OCI-LY7 (cell line): ENCODE results near the gene PPIP5K2. TPM values are rescaled to one million over a fixed set of nuclear protein-coding genes. Genes with fewer than 3 reads are reported as not detected.

Source experiments
- BruUV-seq: library from RNA; stranded (reverse); fragments of 400-500 nt; replicated peaks from 2 replicates; lab custom pipeline; 2021; lab: Mats Ljungman, UMichigan
- CTCF ChIA-PET: fragments of 300-600 bp; sonication (Branson Sonifier 250); formaldehyde crosslinking; loops from one replicate; lab custom pipeline; 2022; ENCODE audit warnings: antibody characterized with exemption; ENCODE audit not compliant: unreplicated experiment; lab: Charles Lee
- POLR2A ChIA-PET: fragments of 300-600 bp; sonication (Branson Sonifier 250); formaldehyde crosslinking; loops from one replicate; lab custom pipeline; 2022; ENCODE audit warnings: antibody characterized with exemption; lab: Charles Lee
- DNase-seq: peaks from one replicate; pipeline ENCODE4 v3.0.0-alpha.2; 2015; ENCODE audit warnings: low spot score
- H2AFZ ChIP-seq: fragments of 200-600 bp; sonication (generic), shearing (Covaris generic); 2 replicates; pipeline ENCODE4 v1.6.1; 2014; ENCODE audit warnings: mild to moderate bottlenecking, antibody characterized with exemption, low read length, moderate library complexity
- H3K27ac ChIP-seq: fragments of 200-600 bp; sonication (generic); 2 replicates; pipeline ENCODE4 v1.5.1; 2014; ENCODE audit warnings: mixed run types, low read depth, mild to moderate bottlenecking, moderate library complexity, low read length, inconsistent platforms; ENCODE audit not compliant: poor library complexity, severe bottlenecking
- H3K36me3 ChIP-seq: fragments of 200-600 bp; sonication (generic); 2 replicates; pipeline ENCODE4 v1.6.1; 2014; ENCODE audit warnings: mild to moderate bottlenecking, antibody characterized with exemption, low read length, moderate library complexity, mixed read lengths; ENCODE audit not compliant: insufficient read depth
- H3K4me1 ChIP-seq: fragments of 200-600 bp; sonication (generic); 2 replicates; pipeline ENCODE4 v1.5.1; 2014; ENCODE audit warnings: mild to moderate bottlenecking, low read length; ENCODE audit not compliant: insufficient read depth, poor library complexity, severe bottlenecking
- H3K4me2 ChIP-seq: fragments of 200-600 bp; sonication (generic); 2 replicates; pipeline ENCODE4 v1.6.1; 2014; ENCODE audit warnings: mild to moderate bottlenecking, low read length
- H3K4me3 ChIP-seq: fragments of 200-600 bp; sonication (generic); 2 replicates; pipeline ENCODE4 v1.5.1; 2014; ENCODE audit warnings: mild to moderate bottlenecking, low read depth, low read length; ENCODE audit not compliant: poor library complexity, severe bottlenecking
- H3K79me2 ChIP-seq: fragments of 200-600 bp; sonication (generic); 2 replicates; pipeline ENCODE4 v1.6.1; 2016; ENCODE audit warnings: low read depth, mild to moderate bottlenecking, low read length, moderate library complexity, mixed read lengths; ENCODE audit not compliant: insufficient read depth
- H3K9me2 ChIP-seq: fragments of 200-600 bp; sonication (generic); 2 replicates; pipeline ENCODE4 v1.6.1; 2016; ENCODE audit warnings: mild to moderate bottlenecking, low read length, mixed read lengths; ENCODE audit not compliant: insufficient read depth
- H3K9me3 ChIP-seq: fragments of 200-600 bp; sonication (generic); 2 replicates; pipeline ENCODE4 v1.6.1; 2014; ENCODE audit warnings: mild to moderate bottlenecking, mixed run types, low read length, mixed read lengths
- H4K20me1 ChIP-seq: fragments of 200-600 bp; sonication (generic); 2 replicates; pipeline ENCODE4 v1.6.1; 2014; ENCODE audit warnings: mild to moderate bottlenecking, antibody characterized with exemption, low read length, moderate library complexity, mixed read lengths; ENCODE audit not compliant: insufficient read depth
- CTCF ChIP-seq: fragments of 200-600 bp; sonication (generic); conservative IDR thresholded peaks from 2 replicates; pipeline ENCODE4 v1.5.1; 2014; ENCODE audit warnings: mild to moderate bottlenecking, antibody characterized with exemption, low read length, moderate library complexity, mixed read lengths
- EZH2phosphoT487 ChIP-seq: fragments of 200-600 bp; sonication (generic); IDR thresholded peaks from 2 replicates; pipeline ENCODE4 v1.6.1; 2018; ENCODE audit warnings: low read depth, borderline replicate concordance, mild to moderate bottlenecking, mixed run types, antibody characterized with exemption, low read length, moderate library complexity, mixed read lengths
- intact Hi-C: fragments of 100-400 bp; cut with micrococcal nuclease; formaldehyde crosslinking; loops from one replicate; pipeline ENCODE4 v1.10.0; 2022; ENCODE audit not compliant: unreplicated experiment
- total RNA-seq, 2 experiments: library from RNA; depleted of rRNA in 1 of 2; stranded (reverse); fragments of >200 nt in 1 of 2; shearing (Covaris generic) in 1 of 2; gene quantifications; 2 replicates each; pipeline ENCODE4 v1.2.3, GENCODE V29; 2014 to 2022

Gene PPIP5K2
- total RNA-seq, 2 experiments from 2014 or later: 45.5 to 80.0 TPM

GRCh38 chr5:103178167-103178566 is 58.1 kb downstream of the PPIP5K2 start:
- ChIA-PET POLR2A (interaction anchor here (1.0 to 2.0 kb wide), 5 partner anchors 9 to 205 kb away, joined by 3 to 7 read pairs (median 5); no protein-coding TSS in a partner anchor), CTCF (no interaction called here)
- TF ChIP-seq EZH2phosphoT487 (no peak), CTCF (peak; percentile 35; the same call in 1 of the 2 replicates)
- intact Hi-C loops: no loop called here
- Histone ChIP-seq H3K79me2 (no peaks in the 10 kb centered on the region), H3K36me3 (peaks cover 74% of the 10 kb centered on the region), H3K4me3 (no peak overlapping the region), H2AFZ (no peak overlapping the region), H3K27ac (no peak overlapping the region), H3K9me3 (no peaks in the 10 kb centered on the region), H3K4me2 (no peak overlapping the region), H4K20me1 (0 out of 2 replicates have a peak, but pooled peaks cover 3% of the 10 kb centered on the region), H3K9me2 (no peaks in the 10 kb centered on the region), H3K4me1 (no peaks in the 10 kb centered on the region)
- DNase-seq: no peak
- no TSS peak for BruUV-seq

GRCh38 chr5:103186152-103186551 is 66.1 kb downstream of the PPIP5K2 start:
- no peaks in the 10 kb centered on the region for H3K9me3 ChIP-seq
- no peaks in the 10 kb centered on the region for H3K4me1 ChIP-seq
- H3K9me2 ChIP-seq: no peaks in the 10 kb centered on the region
- no peaks in the 10 kb centered on the region for H3K79me2 ChIP-seq
- peaks cover 63% of the 10 kb centered on the region for H3K36me3 ChIP-seq
- H3K4me2 ChIP-seq: no peak overlapping the region
- H3K27ac ChIP-seq: no peak overlapping the region
- no peak for TF ChIP-seq EZH2phosphoT487
- no peak for TF ChIP-seq CTCF
- no peak for DNase-seq
- POLR2A ChIA-PET: interaction anchor here (1.1 kb wide), 1 partner anchor 11 kb away, joined by 3 read pairs; no protein-coding TSS in a partner anchor
- H2AFZ ChIP-seq: no peak overlapping the region
- BruUV-seq: no TSS peak
- H3K4me3 ChIP-seq: no peak overlapping the region
- no peaks in the 10 kb centered on the region for H4K20me1 ChIP-seq
- intact Hi-C loops: no loop called here
- CTCF ChIA-PET: no interaction called here

GRCh38 chr5:103188436-103188835 is 68.3 kb downstream of the PPIP5K2 start:
- Histone ChIP-seq H3K9me3 (no peaks in the 10 kb centered on the region), H2AFZ (no peak overlapping the region), H3K27ac (no peak overlapping the region), H3K79me2 (no peaks in the 10 kb centered on the region), H3K4me3 (no peak overlapping the region), H3K4me2 (no peak overlapping the region), H4K20me1 (no peaks in the 10 kb centered on the region), H3K9me2 (no peaks in the 10 kb centered on the region), H3K36me3 (peaks cover 51% of the 10 kb centered on the region), H3K4me1 (no peaks in the 10 kb centered on the region)
- no peak for TF ChIP-seq CTCF
- no peak for TF ChIP-seq EZH2phosphoT487
- ChIA-PET CTCF (no interaction called here), POLR2A (interaction anchor here (0.7 to 1.8 kb wide), 4 partner anchors 9 to 48 kb away, joined by 3 read pairs; no protein-coding TSS in a partner anchor)
- no TSS peak for BruUV-seq
- intact Hi-C loops: no loop called here
- DNase-seq: no peak
